BLaER1 treated with 17β-estradiol and CSF1 and Interleukin-3, amounts not matched to agents 10 nM and 100 nM (cell line): ENCODE results near the gene TBC1D9B.

Experiments used
- H3K27ac ChIP-seq, 11 experiments: shearing (Covaris generic); formaldehyde crosslinking; 2 replicates each; pipeline ENCODE4 v1.8.1; 2022
- H3K27me3 ChIP-seq, 11 experiments: shearing (Covaris generic); formaldehyde crosslinking; 2 replicates each; pipeline ENCODE4 v1.8.1; 2022
- H3K36me3 ChIP-seq, 11 experiments: shearing (Covaris generic); formaldehyde crosslinking; 2 replicates each; pipeline ENCODE4 v1.8.1; 2022
- H3K4me1 ChIP-seq, 10 experiments: shearing (Covaris generic); formaldehyde crosslinking; 2 replicates each; pipeline ENCODE4 v1.8.1; 2022
- H3K4me2 ChIP-seq, 11 experiments: shearing (Covaris generic); formaldehyde crosslinking; 2 replicates each; pipeline ENCODE4 v1.8.1; 2022
- H3K4me3 ChIP-seq, 10 experiments: shearing (Covaris generic); formaldehyde crosslinking; 2 replicates each; pipeline ENCODE4 v1.8.1; 2022
- H3K9ac ChIP-seq, 11 experiments: shearing (Covaris generic); formaldehyde crosslinking; 2 replicates each; pipeline ENCODE4 v1.8.1; 2022
- H3K9me3 ChIP-seq, 11 experiments: shearing (Covaris generic); formaldehyde crosslinking; replicated peaks in 1 of 11; 2 replicates each; pipeline ENCODE4 v1.8.1; 2022
- H4K20me1 ChIP-seq, 11 experiments: shearing (Covaris generic); formaldehyde crosslinking; 2 replicates each; pipeline ENCODE4 v1.8.1; 2022
- Cebpa-rat ChIP-seq, 11 experiments: shearing (Covaris generic); IDR thresholded peaks; 2 replicates each; pipeline ENCODE4 v1.8.1; 2022

TBC1D9B gene

GRCh38 chr5:179883163-179883562, 24.5 kb downstream of the TBC1D9B start:
- no peak overlapping the region for H3K9ac ChIP-seq
- H3K36me3 ChIP-seq, result peaks cover 95 to 100% (median 98%) of the 10 kb centered on the region in 11 experiments
- H4K20me1 ChIP-seq, result peaks cover 0 to 40% (median 12%) of the 10 kb centered on the region in 11 experiments; a peak in 15 of 22 replicates
- H3K9me3 ChIP-seq, result peaks cover 46 to 62% (median 57%) of the 10 kb centered on the region in 11 experiments
- no peak overlapping the region for H3K4me2 ChIP-seq
- H3K4me3 ChIP-seq, result peak overlapping the region in 2 of 10 experiments; percentile 13 to 19; a peak in 2 of 20 replicates
- H3K4me1 ChIP-seq, result peaks cover 0 to 13% (median 0%) of the 10 kb centered on the region in 10 experiments; a peak in 4 of 20 replicates
- no peak for TF ChIP-seq Cebpa-rat (IDR thresholded peaks at IDR 0.05)
- H3K27me3 ChIP-seq, result no peaks in the 10 kb centered on the region
- H3K27ac ChIP-seq, result no peak overlapping the region

- Histone ChIP-seq H4K20me1 (peaks cover 0 to 42% (median 12%) of the 10 kb centered on the region in 11 experiments; a peak in 15 of 22 replicates), H3K9ac (no peak overlapping the region), H3K4me3 (peak overlapping the region in 3 of 10 experiments; percentile 9 to 19 (median 13); a peak in 2 of 20 replicates), H3K4me2 (no peak overlapping the region), H3K4me1 (peaks cover 0 to 21% (median 0%) of the 10 kb centered on the region in 10 experiments; a peak in 7 of 20 replicates), H3K27me3 (no peaks in the 10 kb centered on the region), H3K36me3 (peaks cover 95 to 100% (median 98%) of the 10 kb centered on the region in 11 experiments), H3K9me3 (peaks cover 46 to 54% (median 52%) of the 10 kb centered on the region in 11 experiments), H3K27ac (no peak overlapping the region)
- no peak for TF ChIP-seq Cebpa-rat (IDR thresholded peaks at IDR 0.05)
Observed at GRCh38 chr5:179882338-179882737, 25.4 kb downstream of the TBC1D9B start.

- H3K9me3 ChIP-seq, result peaks cover 38 to 41% (median 40%) of the 10 kb centered on the region in 11 experiments
- H3K4me3 ChIP-seq, result no peak overlapping the region
- H3K9ac ChIP-seq, result no peak overlapping the region
- no peak overlapping the region for H3K27ac ChIP-seq
- no peak for TF ChIP-seq Cebpa-rat (IDR thresholded peaks at IDR 0.05)
- peaks cover 94 to 100% (median 98%) of the 10 kb centered on the region in 11 experiments for H3K36me3 ChIP-seq
- H3K4me1 ChIP-seq, result peaks cover 0 to 34% (median 7%) of the 10 kb centered on the region in 10 experiments; a peak in 11 of 20 replicates
- H3K4me2 ChIP-seq, result no peak overlapping the region
- no peaks in the 10 kb centered on the region for H3K27me3 ChIP-seq
- H4K20me1 ChIP-seq, result peaks cover 0 to 43% (median 12%) of the 10 kb centered on the region in 11 experiments; a peak in 16 of 22 replicates
Observed at GRCh38 chr5:179880848-179881590, 26.7 kb downstream of the TBC1D9B start.

- no peak for TF ChIP-seq Cebpa-rat (IDR thresholded peaks at IDR 0.05)
- Histone ChIP-seq H3K4me3 (no peak overlapping the region), H3K27ac (no peak overlapping the region), H3K27me3 (no peaks in the 10 kb centered on the region), H3K4me2 (no peak overlapping the region), H3K4me1 (peaks cover 0 to 34% (median 7%) of the 10 kb centered on the region in 10 experiments; a peak in 11 of 20 replicates), H4K20me1 (peaks cover 0 to 43% (median 12%) of the 10 kb centered on the region in 11 experiments; a peak in 16 of 22 replicates), H3K36me3 (peaks cover 94 to 100% (median 98%) of the 10 kb centered on the region in 11 experiments), H3K9ac (no peak overlapping the region), H3K9me3 (peaks cover 29 to 33% (median 32%) of the 10 kb centered on the region in 11 experiments)
Observed at GRCh38 chr5:179880066-179880650, 27.5 kb downstream of the TBC1D9B start.

GRCh38 chr5:179879690-179880010, 28.0 kb downstream of the TBC1D9B start:
- Histone ChIP-seq H3K27ac (no peak overlapping the region), H3K4me2 (no peak overlapping the region), H4K20me1 (peaks cover 0 to 48% (median 16%) of the 10 kb centered on the region in 11 experiments; a peak in 16 of 22 replicates), H3K36me3 (peaks cover 94 to 100% (median 98%) of the 10 kb centered on the region in 11 experiments), H3K27me3 (no peaks in the 10 kb centered on the region), H3K4me1 (peaks cover 0 to 34% (median 7%) of the 10 kb centered on the region in 10 experiments; a peak in 11 of 20 replicates), H3K9me3 (peaks cover 24 to 27% (median 27%) of the 10 kb centered on the region in 11 experiments), H3K4me3 (no peak overlapping the region), H3K9ac (peak overlapping the region in 1 of 11 experiments; percentile 26; a peak in 1 of 22 replicates)
- TF ChIP-seq Cebpa-rat (IDR thresholded peaks at IDR 0.05), result no peak

GRCh38 chr5:179879003-179879689, 28.6 kb downstream of the TBC1D9B start:
- peak overlapping the region in 2 of 11 experiments; percentile 13 to 26; a peak in 1 of 22 replicates for H3K9ac ChIP-seq
- H3K36me3 ChIP-seq, result peaks cover 94 to 100% (median 98%) of the 10 kb centered on the region in 11 experiments
- peaks cover 19 to 22% (median 22%) of the 10 kb centered on the region in 11 experiments for H3K9me3 ChIP-seq
- H3K27me3 ChIP-seq, result no peaks in the 10 kb centered on the region
- H3K4me1 ChIP-seq, result peaks cover 0 to 34% (median 7%) of the 10 kb centered on the region in 10 experiments; a peak in 11 of 20 replicates
- H3K4me3 ChIP-seq, result no peak overlapping the region
- H3K27ac ChIP-seq, result peak overlapping the region in 1 of 11 experiments; percentile 5; a peak in 2 of 22 replicates
- no peak overlapping the region for H3K4me2 ChIP-seq
- peaks cover 0 to 50% (median 18%) of the 10 kb centered on the region in 11 experiments; a peak in 16 of 22 replicates for H4K20me1 ChIP-seq
- TF ChIP-seq Cebpa-rat (IDR thresholded peaks at IDR 0.05), result no peak

GRCh38 chr5:179878222-179879002, 29.3 kb downstream of the TBC1D9B start:
- H3K36me3 ChIP-seq, result peaks cover 94 to 100% (median 98%) of the 10 kb centered on the region in 11 experiments
- H3K4me2 ChIP-seq, result no peak overlapping the region; a peak in 1 of 22 replicates
- H3K27me3 ChIP-seq, result no peaks in the 10 kb centered on the region
- H3K4me3 ChIP-seq, result no peak overlapping the region
- H3K9me3 ChIP-seq, result peaks cover 12 to 15% (median 14%) of the 10 kb centered on the region in 11 experiments
- H3K27ac ChIP-seq, result peak overlapping the region in 1 of 11 experiments; percentile 5; a peak in 2 of 22 replicates
- H4K20me1 ChIP-seq, result peaks cover 0 to 57% (median 18%) of the 10 kb centered on the region in 11 experiments; a peak in 16 of 22 replicates
- TF ChIP-seq Cebpa-rat (IDR thresholded peaks at IDR 0.05), result no peak
- H3K4me1 ChIP-seq, result peaks cover 0 to 34% (median 7%) of the 10 kb centered on the region in 10 experiments; a peak in 11 of 20 replicates
- H3K9ac ChIP-seq, result peak overlapping the region in 2 of 11 experiments; percentile 13 to 26; a peak in 1 of 22 replicates

GRCh38 chr5:179876610-179876952, 31.1 kb downstream of the TBC1D9B start:
- no peak for TF ChIP-seq Cebpa-rat (IDR thresholded peaks at IDR 0.05)
- no peak overlapping the region for H3K4me3 ChIP-seq
- H3K36me3 ChIP-seq, result peaks cover 93 to 100% (median 96%) of the 10 kb centered on the region in 11 experiments
- H3K27ac ChIP-seq, result peak overlapping the region in 4 of 11 experiments; percentile 3 to 52 (median 15); a peak in 5 of 22 replicates
- H3K4me1 ChIP-seq, result peaks cover 0 to 34% (median 7%) of the 10 kb centered on the region in 10 experiments; a peak in 11 of 20 replicates
- peak overlapping the region in 6 of 11 experiments; percentile 15 to 79 (median 54); a peak in 10 of 22 replicates for H3K4me2 ChIP-seq
- H3K9ac ChIP-seq, result 0 out of 22 replicates have a peak overlapping the region, but pooled peaks of 1 of the 11 experiments have one; percentile 34
- H3K9me3 ChIP-seq, result no peaks in the 10 kb centered on the region
- H3K27me3 ChIP-seq, result no peaks in the 10 kb centered on the region
- peaks cover 0 to 64% (median 18%) of the 10 kb centered on the region in 11 experiments; a peak in 16 of 22 replicates for H4K20me1 ChIP-seq
